Measurements from ENCODE around the gene RNF217. TPM values are rescaled to one million over a fixed set of nuclear protein-coding genes. Genes with fewer than 3 reads are reported as not detected.
"Not testable (repeated sequence)": the region's sequence is repeated elsewhere in the genome, so short reads cannot be mapped to it uniquely, and the experiment has no call there.

Gene RNF217
- total and polyA plus RNA-seq, 4 donors: 5.0 to 79.5 (median 33.4) TPM

GRCh38 chr6:125058546-125058945 is 96.3 kb downstream of the RNF217 start:
- DNase-seq: no peak
- 23 to 32% methylated on average over 1 of the region's 1 CpG for WGBS, 2 donors
- Histone ChIP-seq H3K9me3 (ENCODE audit: control insufficient read depth, low read length) (no peaks in the 10 kb centered on the region), H3K4me1 (ENCODE audit: control insufficient read depth in 1 of 2, insufficient read depth in 2 of 2, low read length in 2 of 2) (no peaks in the 10 kb centered on the region), H3K27ac (ENCODE audit: low read depth in 1 of 2, low read length in 2 of 2) (no peak overlapping the region), H3K27me3 (ENCODE audit: control insufficient read depth in 1 of 2, insufficient read depth in 2 of 2, low read length in 1 of 2) (no peaks in the 10 kb centered on the region), H3K4me3 (ENCODE audit: low read length in 2 of 2) (no peak overlapping the region), H3K36me3 (ENCODE audit: control insufficient read depth in 1 of 2, insufficient read depth in 2 of 2, low read length in 1 of 2) (no peaks in the 10 kb centered on the region)
- no peak for ATAC-seq (ENCODE audit: low FRiP score)
- intact Hi-C loops (cut with DNase I): no loop called here

DNA sequence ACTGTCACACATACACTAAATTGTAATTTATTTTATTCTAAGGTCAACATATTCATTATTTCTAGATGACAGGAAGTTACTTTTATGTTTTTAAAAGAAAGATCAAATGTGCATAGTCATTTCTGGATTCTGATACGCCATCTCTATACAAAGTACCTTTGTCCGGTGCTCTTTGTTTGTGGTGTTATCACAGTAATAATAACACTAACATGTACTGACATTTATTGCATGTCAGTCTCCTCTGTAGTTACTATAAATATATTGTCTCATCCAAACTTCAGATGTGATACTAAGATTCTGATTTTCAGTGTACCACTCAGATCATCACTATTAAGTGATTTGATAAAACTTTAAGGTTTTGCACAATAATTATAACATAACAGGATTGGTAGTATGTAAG is 101.1 kb downstream of the RNF217 start:
- H3K27me3 ChIP-seq (ENCODE audit: control insufficient read depth in 1 of 2, insufficient read depth in 2 of 2, low read length in 1 of 2): no peaks in the 10 kb centered on the region
- no peak for ATAC-seq (ENCODE audit: low FRiP score)
- 84 to 86% methylated on average over 2 of the region's 2 CpGs for WGBS, 2 donors
- no peak overlapping the region for H3K27ac ChIP-seq (ENCODE audit: low read depth in 1 of 2, low read length in 2 of 2)
- H3K4me1 ChIP-seq (ENCODE audit: control insufficient read depth in 1 of 2, insufficient read depth in 2 of 2, low read length in 2 of 2): peaks cover 0 to 4% of the 10 kb centered on the region in 2 donors
- DNase-seq: no peak
- H3K9me3 ChIP-seq (ENCODE audit: control insufficient read depth, low read length): no peaks in the 10 kb centered on the region
- intact Hi-C loops (cut with DNase I): no loop called here
- H3K4me3 ChIP-seq (ENCODE audit: low read length in 2 of 2): no peak overlapping the region
- no peaks in the 10 kb centered on the region for H3K36me3 ChIP-seq (ENCODE audit: control insufficient read depth in 1 of 2, insufficient read depth in 2 of 2, low read length in 1 of 2)

DNA sequence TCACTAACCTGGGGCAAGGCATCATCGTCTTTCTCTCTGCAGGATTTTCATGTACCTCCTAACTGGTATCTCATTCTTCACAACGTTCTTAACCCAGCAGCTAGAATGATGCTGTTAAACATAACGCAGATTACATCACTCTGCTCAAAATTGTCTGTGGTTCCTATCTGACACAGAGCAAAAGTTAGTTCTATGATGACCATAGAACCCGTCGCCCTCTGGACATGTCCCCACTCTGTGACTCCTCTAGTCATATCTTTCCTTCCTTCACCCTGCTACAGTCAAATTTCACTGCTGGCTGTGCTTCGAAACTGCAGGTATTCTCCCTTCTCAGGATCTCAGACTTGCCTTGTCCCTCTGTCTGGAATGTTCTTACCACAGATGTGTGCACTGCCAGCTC is 103.9 kb downstream of the RNF217 start:
- no peak overlapping the region for H3K27ac ChIP-seq (ENCODE audit: low read depth in 1 of 2, low read length in 2 of 2)
- 92 to 95% methylated on average over 6 of the region's 6 CpGs for whole genome bisulfite sequencing, 2 donors
- H3K36me3 ChIP-seq (ENCODE audit: control insufficient read depth in 1 of 2, insufficient read depth in 2 of 2, low read length in 1 of 2): no peaks in the 10 kb centered on the region
- peaks cover 0 to 4% of the 10 kb centered on the region in 2 donors for H3K4me1 ChIP-seq (ENCODE audit: control insufficient read depth in 1 of 2, insufficient read depth in 2 of 2, low read length in 2 of 2)
- no peaks in the 10 kb centered on the region for H3K27me3 ChIP-seq (ENCODE audit: control insufficient read depth in 1 of 2, insufficient read depth in 2 of 2, low read length in 1 of 2)
- DNase-seq: no peak
- ATAC-seq (ENCODE audit: low FRiP score): no peak
- intact Hi-C loops (cut with DNase I): no loop called here
- no peak overlapping the region for H3K4me3 ChIP-seq (ENCODE audit: low read length in 2 of 2)
- no peaks in the 10 kb centered on the region for H3K9me3 ChIP-seq (ENCODE audit: control insufficient read depth, low read length)

- 93 to 95% methylated on average over 3 of the region's 3 CpGs for WGBS, 2 donors
- H3K4me1 ChIP-seq (ENCODE audit: control insufficient read depth in 1 of 2, insufficient read depth in 2 of 2, low read length in 2 of 2): peaks cover 0 to 4% of the 10 kb centered on the region in 2 donors
- H3K9me3 ChIP-seq (ENCODE audit: control insufficient read depth, low read length): no peaks in the 10 kb centered on the region
- no peaks in the 10 kb centered on the region for H3K27me3 ChIP-seq (ENCODE audit: control insufficient read depth in 1 of 2, insufficient read depth in 2 of 2, low read length in 1 of 2)
- ATAC-seq (ENCODE audit: low FRiP score): peak; percentile 29
- no peak for DNase-seq
- no peak overlapping the region for H3K27ac ChIP-seq (ENCODE audit: low read depth in 1 of 2, low read length in 2 of 2)
- intact Hi-C loops (cut with DNase I): no loop called here
- H3K4me3 ChIP-seq (ENCODE audit: low read length in 2 of 2): no peak overlapping the region
- H3K36me3 ChIP-seq (ENCODE audit: control insufficient read depth in 1 of 2, insufficient read depth in 2 of 2, low read length in 1 of 2): no peaks in the 10 kb centered on the region
These were observed 104.7 kb downstream of the RNF217 start for GRCh38 chr6:125066964-125067363.

- DNase-seq (no peak), ATAC-seq (ENCODE audit: low FRiP score) (no peak)
- WGBS, 2 donors: 88 to 93% methylated on average over 1 of the region's 1 CpG
- Histone ChIP-seq H3K9me3 (ENCODE audit: control insufficient read depth, low read length) (no peaks in the 10 kb centered on the region), H3K27me3 (ENCODE audit: control insufficient read depth in 1 of 2, insufficient read depth in 2 of 2, low read length in 1 of 2) (no peaks in the 10 kb centered on the region), H3K36me3 (ENCODE audit: control insufficient read depth in 1 of 2, insufficient read depth in 2 of 2, low read length in 1 of 2) (no peaks in the 10 kb centered on the region), H3K27ac (ENCODE audit: low read depth in 1 of 2, low read length in 2 of 2) (no peak overlapping the region), H3K4me1 (ENCODE audit: control insufficient read depth in 1 of 2, insufficient read depth in 2 of 2, low read length in 2 of 2) (peaks cover 0 to 4% of the 10 kb centered on the region in 2 donors), H3K4me3 (ENCODE audit: low read length in 2 of 2) (no peak overlapping the region)
- intact Hi-C loops (cut with DNase I): no loop called here
These were observed 105.3 kb downstream of the RNF217 start for GRCh38 chr6:125067552-125067951.

- H3K4me1 ChIP-seq (ENCODE audit: control insufficient read depth in 1 of 2, insufficient read depth in 2 of 2, low read length in 2 of 2): peaks cover 0 to 2% of the 10 kb centered on the region in 2 donors
- 96% methylated on average over 3 of the region's 3 CpGs for WGBS, 2 donors
- H3K9me3 ChIP-seq (ENCODE audit: control insufficient read depth, low read length): no peaks in the 10 kb centered on the region
- intact Hi-C loops (cut with DNase I): no loop called here
- no peak overlapping the region for H3K4me3 ChIP-seq (ENCODE audit: low read length in 2 of 2)
- DNase-seq: no peak
- no peak for ATAC-seq (ENCODE audit: low FRiP score)
- no peak overlapping the region for H3K27ac ChIP-seq (ENCODE audit: low read depth in 1 of 2, low read length in 2 of 2)
- no peaks in the 10 kb centered on the region for H3K27me3 ChIP-seq (ENCODE audit: control insufficient read depth in 1 of 2, insufficient read depth in 2 of 2, low read length in 1 of 2)
- peaks cover 0 to 3% of the 10 kb centered on the region in 2 donors for H3K36me3 ChIP-seq (ENCODE audit: control insufficient read depth in 1 of 2, insufficient read depth in 2 of 2, low read length in 1 of 2)
These were observed 110.8 kb downstream of the RNF217 start for GRCh38 chr6:125073071-125073470.

DNA sequence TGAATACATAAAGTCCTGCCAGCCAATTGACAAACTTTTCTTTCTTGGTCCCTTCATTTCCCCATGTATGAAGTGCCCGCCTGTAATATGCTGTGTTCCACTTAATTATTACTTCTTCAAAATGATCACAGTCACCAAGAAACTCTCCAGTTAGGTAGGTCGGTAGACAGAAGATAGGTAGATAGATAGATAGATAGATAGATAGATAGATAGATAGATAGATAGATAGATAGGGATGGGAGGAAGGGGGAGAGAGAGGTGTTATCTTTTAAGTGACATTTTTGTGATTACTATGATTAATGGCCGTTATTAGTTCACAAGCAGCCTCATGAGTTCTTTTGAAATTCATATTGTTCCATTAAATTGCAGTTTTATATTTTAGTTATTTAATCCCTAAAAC is 111.9 kb downstream of the RNF217 start:
- intact Hi-C loops (cut with DNase I): no loop called here
- H3K4me1 ChIP-seq (ENCODE audit: control insufficient read depth in 1 of 2, insufficient read depth in 2 of 2, low read length in 2 of 2): peaks cover 0 to 2% of the 10 kb centered on the region in 2 donors
- ATAC-seq (ENCODE audit: low FRiP score): no peak

DNA sequence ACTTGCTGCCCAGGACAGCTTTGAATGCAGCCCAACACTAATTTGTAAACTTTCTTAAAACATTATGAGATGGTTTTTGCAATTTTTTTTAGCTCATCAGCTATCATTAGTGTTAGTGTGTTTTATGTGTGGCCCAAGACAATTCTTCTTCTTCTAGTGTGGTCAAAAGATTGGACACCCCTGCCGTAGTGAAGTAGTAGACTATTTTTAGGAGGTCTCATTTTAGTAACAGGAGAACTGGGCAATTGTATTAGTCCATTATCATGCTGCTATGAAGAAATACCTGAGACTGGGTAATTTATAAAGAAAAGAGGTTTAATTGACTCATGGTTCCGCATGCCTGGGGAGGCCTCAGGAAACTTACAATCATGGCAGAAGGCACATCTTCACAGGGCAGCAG is 112.8 kb downstream of the RNF217 start:
- intact Hi-C loops (cut with DNase I); H3K9me3 ChIP-seq (ENCODE audit: control insufficient read depth, low read length); H3K4me1 ChIP-seq (ENCODE audit: control insufficient read depth in 1 of 2, insufficient read depth in 2 of 2, low read length in 2 of 2); H3K27me3 ChIP-seq (ENCODE audit: control insufficient read depth in 1 of 2, insufficient read depth in 2 of 2, low read length in 1 of 2); ATAC-seq (ENCODE audit: low FRiP score); H3K27ac ChIP-seq (ENCODE audit: low read depth in 1 of 2, low read length in 2 of 2); H3K36me3 ChIP-seq (ENCODE audit: control insufficient read depth in 1 of 2, insufficient read depth in 2 of 2, low read length in 1 of 2); DNase-seq; H3K4me3 ChIP-seq (ENCODE audit: low read length in 2 of 2): not testable (repeated sequence)
- WGBS, 2 donors: 54 to 57% methylated on average over 2 of the region's 2 CpGs

More for the DNA sequence above, 111.9 kb downstream of the RNF217 start:
- H3K4me3 ChIP-seq (ENCODE audit: low read length in 2 of 2): no peak overlapping the region
- WGBS, 2 donors: 85 to 86% methylated on average over 3 of the region's 3 CpGs
- no peaks in the 10 kb centered on the region for H3K9me3 ChIP-seq (ENCODE audit: control insufficient read depth, low read length)
- no peak for DNase-seq
- peaks cover 0 to 6% of the 10 kb centered on the region in 2 donors for H3K36me3 ChIP-seq (ENCODE audit: control insufficient read depth in 1 of 2, insufficient read depth in 2 of 2, low read length in 1 of 2)
- H3K27me3 ChIP-seq (ENCODE audit: control insufficient read depth in 1 of 2, insufficient read depth in 2 of 2, low read length in 1 of 2): no peaks in the 10 kb centered on the region
- no peak overlapping the region for H3K27ac ChIP-seq (ENCODE audit: low read depth in 1 of 2, low read length in 2 of 2)

DNA sequence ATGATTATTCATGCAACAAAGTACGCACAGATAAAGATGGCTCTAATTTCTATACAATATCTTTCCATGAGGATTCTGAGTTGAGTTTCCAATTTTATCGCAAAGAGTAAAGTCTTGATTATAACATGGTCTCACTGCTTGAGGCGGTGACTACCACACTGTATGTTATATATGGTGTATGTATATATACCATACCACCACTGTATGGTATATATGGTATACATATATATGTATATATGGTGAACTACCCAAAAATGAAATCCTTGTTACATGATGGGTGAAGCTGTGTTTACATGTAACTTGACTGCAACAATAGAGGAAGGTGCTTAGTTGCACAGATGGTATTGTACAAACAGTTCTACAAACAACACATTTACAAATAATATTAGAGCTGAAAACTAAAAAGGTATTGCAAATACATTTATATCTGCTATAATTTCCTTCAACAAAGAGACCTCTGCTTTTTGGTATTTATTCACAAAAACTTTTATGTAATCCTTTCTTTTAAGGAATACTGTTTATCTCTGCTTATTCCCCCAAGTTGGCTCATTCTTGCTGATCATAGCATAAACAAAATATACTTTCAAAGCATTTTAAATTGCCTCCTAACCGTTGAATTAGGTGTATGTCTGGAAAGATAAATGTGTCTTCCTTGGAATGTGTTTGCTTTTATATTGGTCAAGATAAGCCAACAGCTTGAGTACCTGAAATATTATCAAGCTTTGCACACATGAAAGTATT is 113.7 kb downstream of the RNF217 start:
- Histone ChIP-seq H3K4me1 (ENCODE audit: control insufficient read depth in 1 of 2, insufficient read depth in 2 of 2, low read length in 2 of 2) (peaks cover 0 to 2% of the 10 kb centered on the region in 2 donors), H3K27me3 (ENCODE audit: control insufficient read depth in 1 of 2, insufficient read depth in 2 of 2, low read length in 1 of 2) (no peaks in the 10 kb centered on the region), H3K4me3 (ENCODE audit: low read length in 2 of 2) (no peak overlapping the region), H3K36me3 (ENCODE audit: control insufficient read depth in 1 of 2, insufficient read depth in 2 of 2, low read length in 1 of 2) (peaks cover 0 to 6% of the 10 kb centered on the region in 2 donors), H3K27ac (ENCODE audit: low read depth in 1 of 2, low read length in 2 of 2) (no peak overlapping the region), H3K9me3 (ENCODE audit: control insufficient read depth, low read length) (no peaks in the 10 kb centered on the region)
- WGBS, 2 donors: 60 to 71% methylated on average over 4 of the region's 4 CpGs
- DNase-seq (no peak), ATAC-seq (ENCODE audit: low FRiP score) (no peak)
- intact Hi-C loops (cut with DNase I): no loop called here
